Stimulated activated CD8-positive, alpha-beta memory T cell treated with anti-CD3 and anti-CD28 coated beads, Interleukin-12 subunit alpha, Interleukin-12 subunit beta, amount 100 ng/mL, for 4 hours (primary cell): Measurements from ENCODE around the gene TSPAN15.

ENCODE experiments used
- DNase-seq: peaks from one replicate; pipeline ENCODE4 v3.0.0-alpha.2; 2020; ENCODE audit warnings: low read depth

The TSPAN15 gene

DNA sequence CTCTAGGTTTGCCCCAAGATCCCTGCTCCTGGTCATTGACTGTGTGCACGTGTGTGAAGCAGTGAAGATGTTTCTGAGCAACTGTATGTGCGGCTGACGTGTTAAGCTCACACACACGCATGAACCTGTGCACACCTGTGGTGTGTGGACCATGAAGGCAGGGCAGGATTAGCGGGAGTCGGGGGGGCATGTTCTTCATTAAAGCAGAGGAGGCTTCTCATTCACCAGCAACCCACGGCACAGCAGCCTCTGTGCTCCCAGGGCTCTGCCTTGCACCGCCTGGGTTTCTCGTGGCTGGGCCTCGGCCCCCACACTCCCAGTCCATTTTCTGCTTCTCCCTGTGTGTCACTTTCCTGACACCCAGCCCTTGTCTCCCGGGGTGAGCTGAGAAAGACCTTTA, 33.7 kb upstream of the TSPAN15 start:
- no peak for DNase-seq

- DNase-seq = no peak
Measured at GRCh38 chr10:69418052-69418752, 33.1 kb upstream of the TSPAN15 start.

GRCh38 chr10:69419096-69419743, 32.0 kb upstream of the TSPAN15 start:
- DNase-seq = no peak

DNA sequence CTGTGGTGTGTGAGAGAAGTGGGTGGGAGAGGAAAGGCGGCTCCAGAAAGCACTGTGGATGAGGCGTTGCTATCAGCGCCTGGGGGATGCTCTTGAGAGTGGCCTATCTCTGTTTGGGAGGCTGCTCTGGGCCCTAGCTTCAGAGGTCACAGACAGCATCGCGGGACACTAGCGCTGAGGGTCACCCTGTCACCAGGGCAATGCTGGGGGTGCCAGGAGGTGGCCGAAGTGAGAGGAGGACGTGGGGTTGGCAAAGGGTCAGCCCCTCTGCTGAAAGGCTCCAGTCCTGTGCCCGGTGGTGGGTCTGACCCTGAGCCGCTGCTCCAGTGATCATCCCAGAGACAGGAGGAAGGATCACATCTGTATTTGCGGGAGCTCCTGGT, 31.5 kb upstream of the TSPAN15 start:
- no peak for DNase-seq

DNA sequence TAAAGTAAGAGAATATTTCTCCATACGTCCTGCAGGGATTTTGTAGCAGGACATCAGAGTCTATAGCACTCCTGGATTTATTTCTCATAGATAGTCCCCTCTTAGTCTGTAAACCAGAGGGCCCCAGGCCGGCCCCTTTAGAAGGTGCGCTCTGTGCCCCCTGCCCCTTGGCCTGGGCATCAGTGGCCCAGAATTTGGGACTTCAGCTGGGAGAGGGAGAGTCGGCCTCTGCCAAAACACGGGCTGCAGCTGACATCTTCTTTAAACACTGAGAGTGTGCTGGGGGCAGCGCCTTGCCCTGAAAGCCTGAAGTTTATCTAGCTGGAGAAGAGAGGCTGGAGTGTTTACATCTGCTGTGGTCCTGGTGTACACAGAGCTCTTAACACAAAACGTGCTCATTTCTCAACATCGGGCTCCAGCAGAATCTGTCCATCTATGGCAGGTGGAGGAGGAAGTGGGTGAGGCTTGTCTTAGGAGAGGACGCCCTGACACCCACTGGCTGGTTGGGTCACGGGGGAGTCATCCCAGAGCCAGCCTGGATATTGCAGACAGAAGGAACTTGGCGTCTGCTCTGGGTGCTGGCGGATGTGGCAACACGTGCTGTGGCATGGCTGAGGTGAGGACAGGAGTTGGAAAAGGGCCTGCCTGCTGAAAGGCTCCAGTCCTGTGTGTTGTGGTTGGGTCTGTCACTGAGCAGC, 29.5 kb upstream of the TSPAN15 start:
- no peak for DNase-seq

- no peak for DNase-seq
Measured at GRCh38 chr10:69422676-69423075, 28.6 kb upstream of the TSPAN15 start.

- no peak for DNase-seq
Measured at GRCh38 chr10:69425041-69425440, 26.2 kb upstream of the TSPAN15 start.

DNA sequence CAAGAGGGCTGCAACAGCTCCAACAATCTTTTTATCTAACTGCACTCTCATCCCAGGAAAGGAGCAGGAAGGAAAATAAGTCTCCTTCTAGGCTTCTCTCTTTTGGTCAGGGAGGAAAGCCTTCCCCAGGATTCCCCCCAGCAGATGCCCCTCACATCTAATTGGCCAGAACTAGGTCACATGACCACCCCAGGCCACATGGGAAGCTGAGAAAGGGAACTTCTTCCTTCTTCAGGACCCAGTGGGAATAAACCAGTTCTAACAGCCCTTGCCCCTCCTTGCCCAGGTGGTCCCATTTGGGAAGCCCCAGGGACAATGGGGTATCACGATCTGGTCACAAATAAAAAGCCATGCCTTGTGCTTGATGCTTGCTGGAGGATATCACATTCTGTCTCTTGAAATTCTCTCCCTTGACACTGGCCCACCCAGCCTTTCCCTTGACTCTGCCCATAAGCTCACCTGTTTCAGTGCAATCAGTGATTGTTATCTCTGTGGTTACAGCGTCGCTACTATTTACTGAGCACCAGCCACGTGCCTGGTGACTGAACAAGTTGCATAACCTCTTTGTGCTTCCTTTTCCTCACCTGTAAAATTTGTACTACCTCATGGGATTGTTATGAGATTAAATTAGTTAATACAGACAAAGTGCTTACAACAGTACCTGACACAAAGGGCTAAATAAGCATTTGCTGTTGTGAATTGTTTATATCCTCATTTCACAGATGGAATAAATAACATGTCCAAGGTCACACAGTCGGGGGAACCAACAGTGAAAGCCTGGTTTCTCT, 25.6 kb upstream of the TSPAN15 start:
- no peak for DNase-seq

DNA sequence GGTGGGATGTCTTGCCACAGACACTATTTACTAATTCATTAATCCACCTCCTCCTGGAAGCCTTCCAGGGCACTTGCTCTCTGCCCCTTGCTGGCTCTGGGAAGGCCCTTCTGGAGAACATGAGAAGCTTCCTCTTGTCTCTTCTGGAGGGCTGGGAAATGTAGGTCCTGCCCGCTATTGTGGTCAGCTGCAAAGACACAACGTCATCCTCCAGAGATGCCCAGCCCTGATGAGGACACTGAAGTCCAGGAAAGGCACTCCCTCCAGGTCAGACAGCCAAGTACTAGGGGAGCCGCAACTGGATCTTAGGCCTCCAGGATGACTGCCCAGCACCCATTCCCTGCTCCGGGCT, 24.9 kb upstream of the TSPAN15 start:
- no peak for DNase-seq

- no peak for DNase-seq
Measured at GRCh38 chr10:69428165-69428564, 23.1 kb upstream of the TSPAN15 start.

- DNase-seq = no peak
Measured at GRCh38 chr10:69434169-69434568, 17.1 kb upstream of the TSPAN15 start.

DNA sequence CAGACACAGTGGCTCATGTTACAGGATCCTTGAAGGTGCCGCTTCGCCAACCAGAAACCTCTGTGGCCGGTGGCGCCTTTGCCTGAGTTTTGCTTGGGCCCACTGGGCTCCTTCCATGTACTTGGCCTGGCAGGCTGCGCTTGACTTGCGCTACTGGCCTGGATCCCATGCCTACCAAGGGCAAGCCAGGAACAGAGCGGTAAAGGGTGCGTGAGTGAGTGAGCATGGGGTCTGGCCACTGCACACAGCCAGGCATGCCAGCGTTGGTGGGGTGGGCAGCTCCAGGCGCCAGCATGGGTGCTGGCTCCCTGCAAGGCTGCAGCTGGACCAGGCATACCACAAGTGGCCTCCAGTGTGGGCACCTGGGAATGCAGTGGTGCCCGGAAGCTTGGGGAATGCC, 16.3 kb upstream of the TSPAN15 start:
- no peak for DNase-seq

DNA sequence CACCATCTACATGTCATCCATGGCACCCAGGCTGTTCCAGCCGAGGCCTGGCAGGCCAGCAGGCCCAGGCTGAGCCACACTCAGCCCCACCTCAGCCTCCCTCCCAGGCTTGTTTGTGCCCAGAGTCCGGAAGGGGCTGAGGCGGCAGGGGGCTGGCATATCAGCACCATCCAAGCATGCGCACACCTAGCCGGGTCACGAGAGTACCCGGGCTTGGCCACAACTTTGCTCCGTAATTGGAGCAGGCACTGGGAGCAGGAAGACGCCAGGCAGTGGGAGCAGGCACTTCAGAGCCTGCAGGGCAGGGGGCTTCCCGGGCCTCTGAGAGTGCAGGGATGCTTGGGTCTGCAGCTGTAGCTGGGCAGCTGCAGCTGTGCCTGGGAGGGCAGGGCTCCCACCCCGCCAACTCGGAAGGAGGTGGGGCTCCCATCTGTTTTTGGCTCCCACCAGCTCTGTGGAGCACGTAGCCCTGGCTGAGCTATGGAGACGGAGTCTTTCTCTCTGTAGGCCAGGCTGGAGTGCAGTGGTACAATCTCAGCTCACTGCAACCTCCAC, 15.2 kb upstream of the TSPAN15 start:
- no peak for DNase-seq

- no peak for DNase-seq
Measured at GRCh38 chr10:69437321-69438259, 13.7 kb upstream of the TSPAN15 start.

GRCh38 chr10:69438536-69439349, 12.5 kb upstream of the TSPAN15 start:
- DNase-seq = no peak

GRCh38 chr10:69439350-69439739, 11.9 kb upstream of the TSPAN15 start:
- DNase-seq = no peak

DNA sequence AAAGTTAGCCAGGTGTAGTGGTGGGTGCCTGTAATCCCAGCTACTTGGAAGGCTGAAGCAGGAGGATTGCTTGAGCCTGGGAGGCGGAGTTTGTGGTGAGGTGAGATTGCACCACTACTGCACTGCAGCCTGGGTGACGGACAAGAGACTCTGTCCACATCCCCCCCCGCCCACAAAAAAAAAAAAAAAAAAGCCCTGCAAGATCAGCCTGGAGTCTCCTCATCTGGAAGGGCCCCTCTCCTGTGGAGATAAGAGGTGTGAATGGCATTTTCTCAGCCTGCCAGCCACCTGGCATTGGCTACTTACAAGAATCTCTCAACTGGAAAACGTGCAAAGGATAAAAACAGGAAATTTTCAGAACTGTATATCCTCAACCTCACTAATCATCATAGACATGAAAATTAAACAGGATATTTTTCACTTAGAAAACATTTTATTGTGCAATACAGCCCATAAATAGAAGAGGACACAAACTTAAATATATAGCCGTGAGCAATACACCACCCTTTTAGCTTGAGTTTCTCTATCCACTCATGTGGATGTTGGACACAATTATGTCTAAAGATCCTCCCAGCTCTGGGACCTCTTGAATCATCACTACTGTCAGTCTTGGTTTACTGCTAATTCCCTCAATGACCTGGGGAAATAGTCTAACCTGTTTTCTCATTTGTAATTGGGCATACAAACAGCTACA, 11.3 kb upstream of the TSPAN15 start:
- DNase-seq = no peak

DNA sequence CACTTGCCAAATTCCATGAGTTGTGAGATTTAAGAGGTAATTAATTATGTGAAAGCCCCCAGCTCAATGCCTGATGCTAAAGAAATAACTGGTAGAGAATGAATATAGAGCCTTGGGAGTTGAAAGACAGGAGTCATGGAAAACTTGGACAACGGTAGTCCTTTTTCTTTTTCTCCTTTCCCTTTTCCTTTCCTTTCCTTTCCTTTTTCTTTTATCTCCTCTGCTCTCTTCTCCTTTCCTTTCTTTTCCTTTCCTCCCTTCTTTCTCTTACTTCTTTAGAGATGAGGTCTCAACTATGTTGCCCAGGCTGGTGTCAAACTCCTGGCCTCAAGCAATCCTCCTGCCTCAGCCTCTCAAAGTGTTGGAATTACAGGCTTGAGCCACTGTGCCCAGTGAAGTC, 7.9 kb upstream of the TSPAN15 start:
- no peak for DNase-seq

DNA sequence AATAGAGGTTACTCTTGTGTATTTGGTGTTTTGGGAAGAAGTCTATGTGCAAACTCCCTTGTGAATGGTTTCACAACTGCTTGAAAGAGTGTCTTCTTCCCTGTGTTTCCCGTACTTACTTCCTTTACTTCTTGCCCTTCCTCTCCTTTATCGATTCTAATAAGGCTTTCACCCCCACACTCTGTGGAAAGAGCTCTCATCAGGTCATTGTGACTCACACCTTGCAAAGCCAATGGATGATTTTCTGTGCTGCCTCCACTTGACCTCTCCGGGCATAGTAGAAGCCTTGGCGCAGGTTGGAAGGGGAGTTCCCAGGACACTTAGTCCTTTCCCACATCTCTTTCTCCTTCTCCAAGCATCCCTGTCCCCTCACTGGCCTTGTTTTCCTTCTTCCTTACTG, 6.2 kb upstream of the TSPAN15 start:
- DNase-seq = no peak

GRCh38 chr10:69446229-69446628, 5.0 kb upstream of the TSPAN15 start:
- DNase-seq = no peak
